Neural cell (in vitro differentiated cells): ENCODE measurements around the gene FAM241A. TPM values are rescaled to one million over a fixed set of nuclear protein-coding genes. Genes with fewer than 3 reads are reported as not detected.

Source experiments
- H2AFZ ChIP-seq: fragments of 200-600, 300-800 bp; sonication (generic), shearing (Covaris generic); 2 replicates; pipeline ENCODE4 v1.6.0; 2014; ENCODE audit warnings: low read depth, mild to moderate bottlenecking, antibody characterized with exemption, low read length, moderate library complexity
- H3F3A ChIP-seq: fragments of 200-600 bp; shearing (Covaris generic); 2 replicates; pipeline ENCODE4 v1.6.1; 2016; ENCODE audit warnings: mild to moderate bottlenecking, moderate library complexity, mixed read lengths, antibody characterized with exemption, low read length; ENCODE audit not compliant: insufficient read depth, poor library complexity, severe bottlenecking
- H3K27ac ChIP-seq: fragments of 200-600, 300-800 bp; sonication (generic), shearing (Covaris generic); 2 replicates; pipeline ENCODE4 v1.5.1; 2014; ENCODE audit warnings: mild to moderate bottlenecking, low read length, moderate library complexity
- H3K27me3 ChIP-seq: fragments of 300-800, 200-600 bp; sonication (generic), shearing (Covaris generic); 2 replicates; pipeline ENCODE4 v1.6.0; 2014; ENCODE audit warnings: mild to moderate bottlenecking, low read depth, low read length, moderate library complexity; ENCODE audit not compliant: insufficient read depth
- H3K36me3 ChIP-seq: fragments of 300-800, 200-600 bp; sonication (generic), shearing (Covaris generic); 2 replicates; pipeline ENCODE4 v1.5.1; 2014; ENCODE audit warnings: mild to moderate bottlenecking, antibody characterized with exemption, low read length, moderate library complexity; ENCODE audit not compliant: insufficient read depth
- H3K4me2 ChIP-seq: fragments of 300-800, 200-600 bp; sonication (generic), shearing (Covaris generic); 2 replicates; pipeline ENCODE4 v1.6.0; 2014; ENCODE audit warnings: mild to moderate bottlenecking, low read length
- H3K4me3 ChIP-seq: fragments of 300-800, 200-600 bp; sonication (generic), shearing (Covaris generic); 2 replicates; pipeline ENCODE4 v1.5.1; 2014; ENCODE audit warnings: mild to moderate bottlenecking, low read length, moderate library complexity
- H3K79me2 ChIP-seq: fragments of 200-600 bp; shearing (Covaris generic); replicated peaks from 2 replicates; pipeline ENCODE4 v1.6.0; 2014; ENCODE audit warnings: mild to moderate bottlenecking, low read length, moderate library complexity; ENCODE audit not compliant: insufficient read depth
- H3K9ac ChIP-seq: fragments of 300-800, 200-600 bp; sonication (generic), shearing (Covaris generic); 2 replicates; pipeline ENCODE4 v1.6.1; 2016; ENCODE audit warnings: mild to moderate bottlenecking, low read length, mixed read lengths
- H3K9me2 ChIP-seq: fragments of 200-600 bp; shearing (Covaris generic); 2 replicates; pipeline ENCODE4 v1.6.1; 2016; ENCODE audit warnings: mild to moderate bottlenecking, low read length, mixed read lengths; ENCODE audit not compliant: insufficient read depth
- H3K9me3 ChIP-seq: fragments of 200-600, 300-800 bp; sonication (generic), shearing (Covaris generic); 2 replicates; pipeline ENCODE4 v1.6.1; 2016; ENCODE audit warnings: mild to moderate bottlenecking, mixed run types, low read length, moderate library complexity, mixed read lengths
- H4K20me1 ChIP-seq: fragments of 200-600 bp; shearing (Covaris generic); 2 replicates; pipeline ENCODE4 v1.6.1; 2016; ENCODE audit warnings: mild to moderate bottlenecking, mixed run types; ENCODE audit not compliant: insufficient read depth
- EP300 ChIP-seq: fragments of 450-650 bp; conservative IDR thresholded peaks from 2 replicates; pipeline ENCODE4 v1.6.1; 2014; ENCODE audit warnings: antibody characterized with exemption, mild to moderate bottlenecking, moderate library complexity; ENCODE audit not compliant: poor library complexity, severe bottlenecking
- EZH2 ChIP-seq: fragments of 200-600, 300-800 bp; shearing (Covaris generic), sonication (generic); IDR thresholded peaks from 2 replicates; pipeline ENCODE4 v1.6.1; 2014; ENCODE audit warnings: antibody characterized with exemption, low read length, borderline replicate concordance, mild to moderate bottlenecking; ENCODE audit not compliant: insufficient read depth, poor library complexity, severe bottlenecking
- MXI1 ChIP-seq: fragments of 450-650 bp; conservative IDR thresholded peaks from 2 replicates; pipeline ENCODE4 v1.6.1; 2014; ENCODE audit warnings: antibody characterized with exemption, mild to moderate bottlenecking; ENCODE audit not compliant: poor library complexity, severe bottlenecking
- POLR2AphosphoS5 ChIP-seq: IDR thresholded peaks from 2 replicates; pipeline ENCODE4 v1.6.1; 2012
- RAD21 ChIP-seq: fragments of 450-650 bp; conservative IDR thresholded peaks from 2 replicates; pipeline ENCODE4 v1.6.1; 2014; ENCODE audit warnings: antibody characterized with exemption, mild to moderate bottlenecking, moderate library complexity
- SMC3 ChIP-seq: fragments of 450-650 bp; conservative IDR thresholded peaks from 2 replicates; pipeline ENCODE4 v1.6.1; 2014; ENCODE audit warnings: antibody characterized with exemption, mild to moderate bottlenecking, moderate library complexity; ENCODE audit not compliant: poor library complexity
- TAF1 ChIP-seq: IDR thresholded peaks from 2 replicates; pipeline ENCODE4 v1.6.1; 2012; ENCODE audit warnings: low read depth
- polyA plus RNA-seq: library from polyadenylated mRNA; depleted of rRNA; stranded (reverse); fragments of >200 nt; gene quantifications from 2 replicates; pipeline ENCODE4 v1.2.3, GENCODE V29; 2014
- TF ChIP-seq, protein P1 (sequence below): fragments of 450-650 bp; IDR thresholded peaks from 2 replicates; pipeline ENCODE4 v1.5.1; 2014; ENCODE audit warnings: antibody characterized with exemption, mild to moderate bottlenecking, moderate library complexity; ENCODE audit not compliant: poor library complexity, severe bottlenecking
- TF ChIP-seq, protein P2 (sequence below): IDR thresholded peaks from 2 replicates; pipeline ENCODE4 v1.6.1; 2012; ENCODE audit warnings: borderline replicate concordance

FAM241A gene
- polyA plus RNA-seq, 1 donor from 2014 or later, result 0.59 TPM

- no peak overlapping the region for H3K9ac ChIP-seq
- H3K9me3 ChIP-seq, result no peaks in the 10 kb centered on the region
- H3K27ac ChIP-seq, result no peak overlapping the region
- H3K9me2 ChIP-seq, result no peaks in the 10 kb centered on the region
- no peak for TF ChIP-seq EP300
- TF ChIP-seq, protein P1, sequence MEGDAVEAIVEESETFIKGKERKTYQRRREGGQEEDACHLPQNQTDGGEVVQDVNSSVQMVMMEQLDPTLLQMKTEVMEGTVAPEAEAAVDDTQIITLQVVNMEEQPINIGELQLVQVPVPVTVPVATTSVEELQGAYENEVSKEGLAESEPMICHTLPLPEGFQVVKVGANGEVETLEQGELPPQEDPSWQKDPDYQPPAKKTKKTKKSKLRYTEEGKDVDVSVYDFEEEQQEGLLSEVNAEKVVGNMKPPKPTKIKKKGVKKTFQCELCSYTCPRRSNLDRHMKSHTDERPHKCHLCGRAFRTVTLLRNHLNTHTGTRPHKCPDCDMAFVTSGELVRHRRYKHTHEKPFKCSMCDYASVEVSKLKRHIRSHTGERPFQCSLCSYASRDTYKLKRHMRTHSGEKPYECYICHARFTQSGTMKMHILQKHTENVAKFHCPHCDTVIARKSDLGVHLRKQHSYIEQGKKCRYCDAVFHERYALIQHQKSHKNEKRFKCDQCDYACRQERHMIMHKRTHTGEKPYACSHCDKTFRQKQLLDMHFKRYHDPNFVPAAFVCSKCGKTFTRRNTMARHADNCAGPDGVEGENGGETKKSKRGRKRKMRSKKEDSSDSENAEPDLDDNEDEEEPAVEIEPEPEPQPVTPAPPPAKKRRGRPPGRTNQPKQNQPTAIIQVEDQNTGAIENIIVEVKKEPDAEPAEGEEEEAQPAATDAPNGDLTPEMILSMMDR, result peak; percentile 39
- H2AFZ ChIP-seq, result no peak overlapping the region
- H3K4me3 ChIP-seq, result no peak overlapping the region
- no peaks in the 10 kb centered on the region for H3K79me2 ChIP-seq
- H3F3A ChIP-seq, result no peaks in the 10 kb centered on the region
- H3K4me2 ChIP-seq, result no peak overlapping the region
- H4K20me1 ChIP-seq, result no peaks in the 10 kb centered on the region
- H3K36me3 ChIP-seq, result no peaks in the 10 kb centered on the region
- H3K27me3 ChIP-seq, result no peaks in the 10 kb centered on the region
These were observed 69.4 kb downstream of the FAM241A start for GRCh38 chr4:112214390-112215264.

DNA sequence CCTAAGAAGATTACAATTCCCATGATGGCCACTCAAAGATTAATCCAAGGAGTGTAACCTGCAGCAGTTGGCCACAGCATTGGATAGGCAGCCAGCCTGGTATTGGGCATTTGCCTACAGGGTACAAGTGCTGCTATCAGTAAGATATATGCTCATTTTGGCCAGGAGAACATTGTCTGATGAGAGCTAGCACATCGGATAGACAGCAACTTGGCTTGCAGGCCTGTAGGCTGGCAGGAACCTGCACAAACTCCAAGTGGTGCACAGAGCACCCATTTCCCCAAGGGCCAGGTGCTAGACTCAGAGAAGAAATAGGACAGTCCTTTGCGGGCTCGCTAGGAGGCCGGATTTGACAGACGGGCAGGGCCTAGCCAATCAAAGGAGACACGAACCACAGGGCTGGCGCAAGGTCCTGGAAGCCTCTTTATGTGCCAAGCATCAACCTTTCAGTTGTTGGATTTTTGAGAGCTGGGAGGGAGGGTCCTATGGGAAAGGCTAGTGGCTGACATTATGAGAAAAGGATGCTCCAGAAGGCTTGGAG is 74.6 kb downstream of the FAM241A start:
- TF ChIP-seq SMC3 (no peak), RAD21 (no peak), TAF1 (no peak), MXI1 (no peak), EP300 (no peak), POLR2AphosphoS5 (no peak), EZH2 (no peak)
- TF ChIP-seq, protein P2, sequence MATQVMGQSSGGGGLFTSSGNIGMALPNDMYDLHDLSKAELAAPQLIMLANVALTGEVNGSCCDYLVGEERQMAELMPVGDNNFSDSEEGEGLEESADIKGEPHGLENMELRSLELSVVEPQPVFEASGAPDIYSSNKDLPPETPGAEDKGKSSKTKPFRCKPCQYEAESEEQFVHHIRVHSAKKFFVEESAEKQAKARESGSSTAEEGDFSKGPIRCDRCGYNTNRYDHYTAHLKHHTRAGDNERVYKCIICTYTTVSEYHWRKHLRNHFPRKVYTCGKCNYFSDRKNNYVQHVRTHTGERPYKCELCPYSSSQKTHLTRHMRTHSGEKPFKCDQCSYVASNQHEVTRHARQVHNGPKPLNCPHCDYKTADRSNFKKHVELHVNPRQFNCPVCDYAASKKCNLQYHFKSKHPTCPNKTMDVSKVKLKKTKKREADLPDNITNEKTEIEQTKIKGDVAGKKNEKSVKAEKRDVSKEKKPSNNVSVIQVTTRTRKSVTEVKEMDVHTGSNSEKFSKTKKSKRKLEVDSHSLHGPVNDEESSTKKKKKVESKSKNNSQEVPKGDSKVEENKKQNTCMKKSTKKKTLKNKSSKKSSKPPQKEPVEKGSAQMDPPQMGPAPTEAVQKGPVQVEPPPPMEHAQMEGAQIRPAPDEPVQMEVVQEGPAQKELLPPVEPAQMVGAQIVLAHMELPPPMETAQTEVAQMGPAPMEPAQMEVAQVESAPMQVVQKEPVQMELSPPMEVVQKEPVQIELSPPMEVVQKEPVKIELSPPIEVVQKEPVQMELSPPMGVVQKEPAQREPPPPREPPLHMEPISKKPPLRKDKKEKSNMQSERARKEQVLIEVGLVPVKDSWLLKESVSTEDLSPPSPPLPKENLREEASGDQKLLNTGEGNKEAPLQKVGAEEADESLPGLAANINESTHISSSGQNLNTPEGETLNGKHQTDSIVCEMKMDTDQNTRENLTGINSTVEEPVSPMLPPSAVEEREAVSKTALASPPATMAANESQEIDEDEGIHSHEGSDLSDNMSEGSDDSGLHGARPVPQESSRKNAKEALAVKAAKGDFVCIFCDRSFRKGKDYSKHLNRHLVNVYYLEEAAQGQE, result no peak
- TF ChIP-seq, protein P1, result no peak
- Histone ChIP-seq H3K4me2 (no peak overlapping the region), H3K9ac (no peak overlapping the region), H3K9me2 (no peaks in the 10 kb centered on the region), H3K4me3 (no peak overlapping the region), H3K36me3 (no peaks in the 10 kb centered on the region), H2AFZ (no peak overlapping the region), H3K27me3 (no peaks in the 10 kb centered on the region), H3K9me3 (no peaks in the 10 kb centered on the region), H3K27ac (no peak overlapping the region), H3K79me2 (no peaks in the 10 kb centered on the region), H4K20me1 (no peaks in the 10 kb centered on the region), H3F3A (no peaks in the 10 kb centered on the region)
